Activated naive CD8-positive, alpha-beta T cell treated with anti-CD3 and anti-CD28 coated beads, Interleukin-2, amount 10 ng/mL, durations not matched to agents 7 days and 5 days (primary cell): ENCODE results near the gene TMEM129. TPM values are rescaled to one million over a fixed set of nuclear protein-coding genes. Genes with fewer than 3 reads are reported as not detected.

ENCODE experiments used
- ATAC-seq: fragments of 150-1000 bp; cut with Tn5 transposase; one replicate; pipeline ENCODE4 v1.10.0; 2021; ENCODE audit warnings: low read depth, moderate library complexity
- POLR2A ChIA-PET: fragments of 350-600 bp; sonication (Branson Sonifier 250); formaldehyde crosslinking; loops from one replicate; lab custom pipeline; 2021; ENCODE audit warnings: antibody characterized with exemption; lab: Charles Lee
- DNase-seq: peaks from one replicate; pipeline ENCODE4 v3.0.0; 2021
- H3K27ac Mint-ChIP-seq: one replicate; pipeline ENCODE4 v1.8.0; 2022; ENCODE audit warnings: mild to moderate bottlenecking, mixed read lengths
- H3K27me3 Mint-ChIP-seq: one replicate; pipeline ENCODE4 v1.8.0; 2022; ENCODE audit warnings: mild to moderate bottlenecking, moderate library complexity, mixed read lengths
- H3K36me3 Mint-ChIP-seq: one replicate; pipeline ENCODE4 v1.8.0; 2021; ENCODE audit warnings: mild to moderate bottlenecking, mixed read lengths
- H3K4me1 Mint-ChIP-seq: one replicate; pipeline ENCODE4 v1.8.0; 2021; ENCODE audit warnings: mixed read lengths
- H3K4me3 Mint-ChIP-seq: one replicate; pipeline ENCODE4 v1.8.0; 2022; ENCODE audit warnings: mild to moderate bottlenecking, moderate library complexity, mixed read lengths
- H3K9me3 Mint-ChIP-seq: one replicate; pipeline ENCODE4 v1.8.0; 2021; ENCODE audit warnings: mixed read lengths
- total RNA-seq, 2 experiments: library from RNA; stranded (reverse); gene quantifications; one replicate each; pipeline ENCODE4 v1.2.3, GENCODE V29; 2021

TMEM129 gene
- total RNA-seq, 2 experiments from 2014 or later, result 27.5 to 27.6 TPM

DNA sequence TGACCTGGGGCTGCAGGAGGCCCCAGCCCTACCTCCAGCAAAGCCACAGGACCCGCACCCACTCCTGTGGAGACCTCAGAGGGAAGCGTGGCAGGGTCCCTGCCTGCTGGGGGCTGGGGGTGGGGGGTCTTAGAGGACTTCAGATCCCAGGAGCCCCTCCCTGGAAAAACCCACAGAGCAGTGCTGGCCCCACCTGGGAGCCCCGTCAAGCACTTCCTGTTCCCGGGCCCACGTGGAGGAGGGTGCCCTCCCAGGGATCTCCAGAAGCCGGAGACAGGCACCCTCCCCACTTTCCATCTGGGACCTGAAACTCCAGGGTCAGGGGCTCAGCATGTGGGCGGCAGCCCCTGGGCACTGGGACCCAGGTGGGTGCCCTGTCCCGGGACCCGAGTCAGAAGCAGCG lies 32.2 kb upstream of the TMEM129 start:
- Mint-ChIP-seq H3K36me3 (no peaks in the 10 kb centered on the region), H3K27ac (peak overlapping the region; percentile 60), H3K4me3 (no peak overlapping the region), H3K4me1 (peaks cover 2% of the 10 kb centered on the region), H3K9me3 (no peaks in the 10 kb centered on the region), H3K27me3 (no peaks in the 10 kb centered on the region)
- POLR2A ChIA-PET, result no interaction called here
- DNase-seq (no peak), ATAC-seq (no peak)

DNA sequence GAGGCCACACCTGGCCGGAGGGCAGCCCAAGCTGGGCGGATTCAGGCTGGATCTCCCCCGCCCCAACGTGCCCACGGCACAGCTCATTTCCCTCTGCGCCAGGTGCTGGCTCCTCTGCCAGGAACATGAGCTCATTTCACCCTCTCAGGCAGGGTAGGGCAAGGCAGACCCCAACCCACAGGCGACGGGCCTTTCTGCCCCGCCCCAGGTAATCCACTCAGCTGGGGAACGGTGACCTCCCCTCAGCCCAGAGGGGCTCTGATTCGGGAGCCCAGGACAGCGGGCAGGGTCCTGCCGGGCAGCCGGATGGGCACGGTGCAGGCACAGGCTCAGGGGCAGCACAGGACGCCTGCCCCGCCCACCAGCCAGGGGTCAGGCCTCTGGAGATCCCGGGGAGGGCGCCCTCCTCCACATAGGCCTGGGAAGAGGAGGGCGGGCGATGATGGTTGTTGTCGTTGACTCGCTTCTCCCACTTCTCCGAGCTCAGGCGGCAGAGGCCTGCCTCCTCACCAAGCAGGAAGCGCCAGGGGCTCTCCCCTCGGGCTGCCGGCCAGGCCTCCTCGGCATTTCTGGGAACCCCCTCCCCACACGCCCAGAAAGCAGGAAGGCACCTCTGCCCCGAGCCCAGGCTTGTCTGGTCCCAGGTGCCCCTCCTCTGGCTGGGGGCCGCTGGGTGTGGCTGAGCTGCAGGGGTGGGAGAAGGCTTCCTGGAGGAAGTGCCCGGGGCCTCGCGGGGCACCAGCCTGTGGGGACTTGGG lies 31.3 kb upstream of the TMEM129 start:
- Mint-ChIP-seq H3K27ac (peak overlapping the region; percentile 60), H3K4me3 (no peak overlapping the region), H3K9me3 (no peaks in the 10 kb centered on the region), H3K27me3 (no peaks in the 10 kb centered on the region), H3K36me3 (no peaks in the 10 kb centered on the region), H3K4me1 (peaks cover 2% of the 10 kb centered on the region)
- POLR2A ChIA-PET, result interaction anchor here (1.0 kb wide), 1 partner anchor 52 kb away, joined by 3 read pairs; no protein-coding TSS in a partner anchor
- ATAC-seq, result peak; percentile 28
- peak; percentile 59 for DNase-seq

DNA sequence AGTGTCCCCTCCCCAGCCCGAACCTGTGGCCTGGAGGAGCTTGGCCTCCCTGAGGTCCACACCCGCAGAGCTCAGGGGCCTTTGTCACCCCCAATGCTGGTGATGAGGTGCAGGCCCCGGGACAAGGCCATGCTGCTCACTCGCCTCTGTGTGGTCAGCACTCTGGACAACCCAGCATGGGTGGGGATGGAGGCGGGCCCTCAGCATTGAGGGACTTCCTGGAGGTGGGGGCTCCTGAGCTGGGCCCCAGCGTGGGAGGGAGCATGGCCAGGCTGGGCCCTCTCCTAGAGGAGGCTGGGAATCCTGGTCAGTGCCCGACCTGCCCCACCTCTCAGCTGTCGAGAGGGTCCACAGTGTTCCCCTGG lies 30.8 kb upstream of the TMEM129 start:
- Mint-ChIP-seq H3K4me3 (no peak overlapping the region), H3K27me3 (no peaks in the 10 kb centered on the region), H3K4me1 (peaks cover 2% of the 10 kb centered on the region), H3K36me3 (no peaks in the 10 kb centered on the region), H3K27ac (no peak overlapping the region), H3K9me3 (no peaks in the 10 kb centered on the region)
- no peak for DNase-seq
- POLR2A ChIA-PET, result interaction anchor here (1.0 kb wide), 1 partner anchor 52 kb away, joined by 3 read pairs; no protein-coding TSS in a partner anchor
- ATAC-seq, result no peak

DNA sequence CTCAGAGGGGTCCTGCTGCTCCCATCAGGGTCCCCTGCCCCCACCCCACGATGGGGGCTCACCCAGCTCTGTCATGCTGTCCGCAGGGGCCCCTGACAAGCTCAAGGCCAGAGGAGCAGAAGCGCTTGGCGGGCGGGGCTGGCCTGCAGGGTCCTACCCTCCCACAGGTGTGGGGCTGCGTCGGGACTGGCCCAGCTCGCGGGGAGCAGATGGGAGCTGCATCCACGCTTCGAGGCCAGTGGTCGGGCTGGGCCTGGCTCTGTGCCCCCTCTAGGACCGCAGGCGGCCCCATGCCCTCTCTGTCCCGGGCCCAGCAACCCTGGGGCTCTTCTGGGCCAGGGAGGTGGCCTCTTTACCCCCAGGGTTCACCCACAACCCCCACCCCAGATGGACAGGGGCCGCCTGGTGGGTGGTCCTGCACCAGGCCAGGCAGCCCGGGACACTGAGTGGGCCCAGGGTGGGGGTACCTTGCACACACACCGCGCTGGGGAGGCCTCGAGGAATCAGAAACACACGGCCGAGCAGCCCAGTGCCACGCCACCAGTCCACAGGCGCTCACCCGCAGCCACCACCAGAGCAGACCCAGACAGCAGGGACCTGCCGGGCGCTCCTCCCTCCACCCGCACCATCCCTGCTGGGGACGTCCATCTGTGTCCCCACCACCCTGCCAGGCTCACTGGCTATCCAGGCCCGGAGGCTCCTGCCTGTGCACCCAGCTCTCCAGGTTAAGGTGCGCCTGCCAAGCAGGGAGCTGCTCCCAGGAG lies 30.2 kb upstream of the TMEM129 start:
- H3K9me3 Mint-ChIP-seq, result no peaks in the 10 kb centered on the region
- no peaks in the 10 kb centered on the region for H3K27me3 Mint-ChIP-seq
- no peak overlapping the region for H3K27ac Mint-ChIP-seq
- no peak overlapping the region for H3K4me3 Mint-ChIP-seq
- H3K4me1 Mint-ChIP-seq, result peaks cover 2% of the 10 kb centered on the region
- H3K36me3 Mint-ChIP-seq, result no peaks in the 10 kb centered on the region
- POLR2A ChIA-PET, result interaction anchor here (1.0 kb wide), 1 partner anchor 53 kb away, joined by 3 read pairs; no protein-coding TSS in a partner anchor
- no peak for ATAC-seq
- DNase-seq, result no peak

DNA sequence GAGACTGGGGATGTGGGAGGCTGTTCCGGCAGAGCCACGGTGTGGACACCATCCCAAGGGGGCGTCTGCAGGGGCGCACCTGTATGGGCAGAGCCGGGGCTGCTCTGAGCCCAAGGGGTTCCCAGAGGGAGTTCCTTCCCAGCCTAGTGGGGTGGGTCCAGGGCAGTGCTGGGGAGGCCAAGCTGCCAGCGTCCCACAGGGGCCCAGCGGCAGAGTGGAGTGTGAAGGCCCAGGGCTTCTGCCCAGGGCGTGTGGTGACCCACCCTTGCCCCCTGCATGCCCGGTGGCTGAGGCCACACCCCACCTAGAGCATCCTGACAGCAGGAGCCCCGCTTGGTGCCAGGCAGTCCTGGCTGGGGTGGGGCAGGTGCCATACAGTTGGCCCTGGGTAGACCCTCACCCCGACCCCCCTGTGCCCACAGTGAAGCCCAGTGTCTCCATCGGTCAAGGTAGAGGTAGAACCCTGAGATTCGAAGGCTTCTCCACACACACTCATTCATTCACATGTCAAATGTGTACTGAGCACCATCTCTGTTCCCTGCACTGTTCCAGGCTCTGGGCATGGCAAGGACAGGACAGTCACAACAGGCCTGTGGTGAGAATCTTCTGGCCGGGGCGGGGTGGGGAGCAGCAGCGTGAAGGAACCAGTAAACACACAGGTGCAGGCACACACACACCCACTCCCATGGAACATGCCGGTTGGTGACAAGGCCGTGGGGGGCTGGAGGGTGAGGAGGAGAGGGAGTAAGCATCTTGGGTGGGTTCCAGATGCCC lies 29.4 kb upstream of the TMEM129 start:
- H3K4me3 Mint-ChIP-seq, result no peak overlapping the region
- no peaks in the 10 kb centered on the region for H3K36me3 Mint-ChIP-seq

DNA sequence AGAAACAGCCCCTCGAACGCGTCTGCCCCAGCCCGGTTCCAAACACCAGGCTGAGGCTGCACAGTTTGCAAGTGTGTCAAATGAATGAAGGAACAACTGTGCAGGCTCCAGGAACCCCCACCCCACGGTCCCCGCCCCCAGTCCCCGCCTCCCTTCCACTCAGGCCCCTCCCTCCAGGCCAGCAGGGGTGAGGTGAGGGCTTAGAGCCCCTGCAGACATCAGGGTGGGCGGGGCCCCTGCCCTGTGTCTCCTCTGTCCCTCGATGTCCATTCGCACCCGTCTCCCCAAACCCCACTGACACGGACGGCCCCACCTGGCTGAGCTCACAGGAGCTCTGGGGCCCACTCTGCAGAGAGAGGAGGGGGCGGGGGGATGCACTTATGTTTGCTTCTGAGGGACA lies 28.7 kb upstream of the TMEM129 start:
- no peak overlapping the region for H3K4me3 Mint-ChIP-seq
- H3K36me3 Mint-ChIP-seq, result peaks cover 2% of the 10 kb centered on the region
- peaks cover 2% of the 10 kb centered on the region for H3K4me1 Mint-ChIP-seq
- no peak overlapping the region for H3K27ac Mint-ChIP-seq
- POLR2A ChIA-PET, result no interaction called here
- DNase-seq (no peak), ATAC-seq (no peak)
- H3K27me3 Mint-ChIP-seq, result no peaks in the 10 kb centered on the region
- H3K9me3 Mint-ChIP-seq, result no peaks in the 10 kb centered on the region

More for the DNA sequence above, 29.4 kb upstream of the TMEM129 start:
- POLR2A ChIA-PET, result no interaction called here
- no peak for DNase-seq
- Mint-ChIP-seq H3K27ac (no peak overlapping the region), H3K9me3 (no peaks in the 10 kb centered on the region), H3K27me3 (no peaks in the 10 kb centered on the region), H3K4me1 (peaks cover 2% of the 10 kb centered on the region)
- ATAC-seq, result no peak

DNA sequence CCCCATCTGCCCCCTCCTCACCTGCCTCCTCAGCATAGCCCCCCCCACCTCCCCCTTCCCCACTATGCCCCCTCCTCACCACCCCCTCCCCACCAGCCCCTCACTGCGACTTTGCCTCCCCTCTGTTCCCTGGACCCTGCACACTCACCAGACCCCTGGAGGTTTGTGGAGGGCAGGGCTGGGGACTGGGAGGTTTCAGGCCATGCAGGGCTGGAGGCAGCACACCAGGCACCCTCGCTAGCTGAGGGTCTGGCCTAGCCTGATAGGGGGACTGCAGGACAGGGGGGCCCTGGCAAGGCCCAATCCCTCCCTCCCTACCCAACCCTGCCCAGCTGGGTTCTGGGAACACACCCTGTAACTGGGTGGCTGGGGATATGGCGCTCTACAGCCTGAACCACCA lies 28.2 kb upstream of the TMEM129 start:
- DNase-seq, result no peak
- no peak overlapping the region for H3K4me3 Mint-ChIP-seq
- peaks cover 4% of the 10 kb centered on the region for H3K36me3 Mint-ChIP-seq
- H3K4me1 Mint-ChIP-seq, result peaks cover 2% of the 10 kb centered on the region
- POLR2A ChIA-PET, result no interaction called here
- H3K9me3 Mint-ChIP-seq, result no peaks in the 10 kb centered on the region
- no peak overlapping the region for H3K27ac Mint-ChIP-seq
- no peak for ATAC-seq
- H3K27me3 Mint-ChIP-seq, result no peaks in the 10 kb centered on the region

DNA sequence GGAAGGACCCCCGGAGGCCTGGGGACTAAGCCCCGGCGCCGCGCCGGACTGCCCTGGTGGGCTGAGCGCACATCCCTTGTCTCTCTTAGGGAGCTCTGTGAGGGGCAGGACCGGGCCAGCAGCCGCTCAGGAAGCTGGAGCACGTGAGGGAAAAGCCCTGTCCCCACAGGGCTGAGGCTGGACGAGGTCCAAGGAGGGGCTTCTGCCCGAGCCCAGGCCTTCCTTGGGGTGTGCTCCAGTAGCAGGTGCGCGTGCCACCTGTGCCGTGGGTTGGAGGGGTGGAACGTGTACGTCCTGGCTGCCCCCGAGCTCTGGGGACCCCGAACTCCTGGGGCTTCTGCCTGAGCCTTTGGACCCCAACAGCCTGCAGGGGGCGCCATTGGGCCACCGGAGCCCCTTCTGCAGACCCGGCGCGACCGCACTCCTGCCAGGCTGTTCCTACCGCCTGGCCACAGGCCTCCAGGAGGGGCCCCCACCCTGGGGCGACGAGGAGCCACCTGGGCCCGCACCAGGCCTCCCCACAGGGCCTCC lies 27.4 kb upstream of the TMEM129 start:
- H3K9me3 Mint-ChIP-seq, result no peaks in the 10 kb centered on the region
- POLR2A ChIA-PET, result no interaction called here
- H3K4me1 Mint-ChIP-seq, result peaks cover 2% of the 10 kb centered on the region
- DNase-seq (peak; percentile 93), ATAC-seq (peak; percentile 48)
- no peak overlapping the region for H3K27ac Mint-ChIP-seq
- H3K36me3 Mint-ChIP-seq, result peaks cover 13% of the 10 kb centered on the region
- H3K4me3 Mint-ChIP-seq, result no peak overlapping the region
- H3K27me3 Mint-ChIP-seq, result no peaks in the 10 kb centered on the region

DNA sequence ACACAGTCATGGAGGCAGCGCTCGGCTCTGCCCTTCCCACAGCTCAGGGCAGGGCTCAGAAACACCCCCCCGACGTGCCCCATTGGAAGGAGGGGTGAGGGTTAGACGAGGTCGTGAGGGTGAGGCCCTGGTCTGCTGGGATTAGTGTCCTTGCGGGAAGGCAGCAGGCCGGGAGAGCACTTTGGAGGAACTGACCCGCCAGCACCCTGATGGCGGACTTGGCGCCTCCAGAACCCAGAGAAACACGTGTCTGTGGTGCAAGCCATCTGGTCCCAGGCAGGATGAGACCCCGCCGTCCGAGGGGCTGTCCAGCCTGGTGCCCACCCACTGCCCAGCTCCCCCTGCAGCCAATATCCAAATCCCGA lies 26.5 kb upstream of the TMEM129 start:
- H3K4me1 Mint-ChIP-seq, result no peaks in the 10 kb centered on the region
- no peak for DNase-seq
- H3K27me3 Mint-ChIP-seq, result no peaks in the 10 kb centered on the region
- no peak overlapping the region for H3K27ac Mint-ChIP-seq
- POLR2A ChIA-PET, result interaction anchor here (2.7 kb wide), 1 partner anchor 62 kb away, joined by 7 read pairs; no protein-coding TSS in a partner anchor
- no peak overlapping the region for H3K4me3 Mint-ChIP-seq
- H3K9me3 Mint-ChIP-seq, result no peaks in the 10 kb centered on the region
- no peak for ATAC-seq
- peaks cover 15% of the 10 kb centered on the region for H3K36me3 Mint-ChIP-seq

DNA sequence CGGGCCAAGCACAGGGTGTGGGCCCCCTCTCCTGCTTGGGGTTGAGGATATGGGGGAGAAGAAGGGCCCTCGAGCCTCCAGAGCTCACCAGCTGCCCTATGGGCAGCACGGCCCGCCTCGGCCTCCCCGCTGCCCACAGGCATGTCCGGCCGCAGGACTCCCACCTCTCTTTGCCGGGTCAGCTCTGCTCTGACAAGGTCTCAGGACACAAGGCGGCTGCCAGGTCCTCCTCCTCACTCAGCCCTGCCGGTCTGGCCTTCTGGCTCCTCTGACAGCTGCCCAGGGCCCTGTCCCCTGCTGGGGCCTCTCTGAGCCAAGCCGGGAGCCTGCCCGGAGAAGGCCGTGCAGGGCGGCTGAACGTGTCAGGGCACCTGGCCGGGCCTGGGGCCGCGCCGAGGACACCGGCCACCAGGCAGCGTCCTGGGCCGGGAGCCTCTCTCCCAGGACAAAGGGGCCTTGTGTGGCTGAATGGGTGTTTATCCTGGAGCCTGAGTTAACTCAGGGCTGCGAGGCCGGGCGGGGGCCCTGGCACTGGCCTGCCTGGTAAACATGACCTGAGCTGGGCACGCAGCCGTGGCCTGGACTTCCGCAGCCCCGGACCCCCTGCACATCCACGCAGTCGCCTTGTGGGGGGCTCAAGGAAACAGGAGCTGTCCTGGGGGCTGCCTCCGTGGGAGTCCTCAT lies 25.9 kb upstream of the TMEM129 start:
- peaks cover 15% of the 10 kb centered on the region for H3K36me3 Mint-ChIP-seq
- H3K4me3 Mint-ChIP-seq, result no peak overlapping the region
- H3K27ac Mint-ChIP-seq, result no peak overlapping the region
- no peaks in the 10 kb centered on the region for H3K9me3 Mint-ChIP-seq
- DNase-seq (no peak), ATAC-seq (no peak)
- no peaks in the 10 kb centered on the region for H3K4me1 Mint-ChIP-seq
- POLR2A ChIA-PET, result interaction anchor here (2.7 kb wide), 1 partner anchor 62 kb away, joined by 7 read pairs; no protein-coding TSS in a partner anchor
- no peaks in the 10 kb centered on the region for H3K27me3 Mint-ChIP-seq

DNA sequence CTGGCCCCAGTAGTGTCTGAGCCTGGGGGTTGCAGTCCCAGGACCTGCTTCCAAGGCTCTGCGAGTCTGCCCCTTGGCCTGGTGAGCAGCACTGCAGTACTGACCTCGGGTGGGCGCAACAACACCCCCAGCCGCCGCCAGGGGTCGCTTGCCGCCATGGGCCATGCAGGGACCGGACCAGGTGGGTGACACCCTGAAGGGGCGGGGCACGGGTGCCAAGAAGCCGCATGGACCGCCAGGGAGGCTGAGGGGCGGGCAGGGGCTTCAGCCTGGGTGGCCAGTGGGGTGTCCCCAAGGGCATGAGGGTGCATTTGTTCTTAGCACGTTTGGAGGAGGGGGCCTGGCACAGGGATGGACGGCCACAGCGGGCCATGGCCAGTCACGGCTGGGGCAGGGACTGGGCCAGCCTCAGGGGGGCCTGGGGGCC lies 25.2 kb upstream of the TMEM129 start:
- DNase-seq, result peak; percentile 88
- Mint-ChIP-seq H3K27ac (no peak overlapping the region), H3K27me3 (no peaks in the 10 kb centered on the region), H3K9me3 (no peaks in the 10 kb centered on the region), H3K4me3 (no peak overlapping the region), H3K4me1 (no peaks in the 10 kb centered on the region), H3K36me3 (peaks cover 21% of the 10 kb centered on the region)
- POLR2A ChIA-PET, result interaction anchor here (2.7 kb wide), 1 partner anchor 63 kb away, joined by 7 read pairs; no protein-coding TSS in a partner anchor
- peak; percentile 68 for ATAC-seq

DNA sequence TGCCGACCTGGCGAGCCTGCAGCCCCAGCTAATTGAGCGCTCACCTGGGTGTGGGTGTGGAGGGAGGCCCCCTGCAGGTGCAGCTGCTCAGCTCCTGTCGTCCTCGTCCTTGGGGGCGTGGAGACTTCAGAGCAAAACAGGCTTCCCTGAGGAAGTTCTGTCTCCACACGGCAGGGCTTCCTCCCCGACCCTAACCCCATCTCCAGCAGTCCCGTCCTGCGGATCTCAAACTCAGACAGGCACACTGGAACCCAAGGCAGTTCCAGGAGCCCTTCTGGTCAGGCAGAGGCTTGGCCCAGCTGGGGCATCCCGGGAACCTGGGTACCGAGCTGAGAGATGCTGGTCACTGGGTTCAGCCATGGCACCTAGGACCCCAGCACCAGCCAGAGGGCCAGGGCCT lies 24.6 kb upstream of the TMEM129 start:
- POLR2A ChIA-PET, result interaction anchor here (0.6 to 2.7 kb wide), 4 partner anchors 11 to 64 kb away, joined by 3 to 7 read pairs (median 4); no protein-coding TSS in a partner anchor
- Mint-ChIP-seq H3K27me3 (no peaks in the 10 kb centered on the region), H3K36me3 (peaks cover 24% of the 10 kb centered on the region), H3K4me1 (no peaks in the 10 kb centered on the region), H3K27ac (no peak overlapping the region), H3K4me3 (no peak overlapping the region), H3K9me3 (no peaks in the 10 kb centered on the region)
- ATAC-seq (no peak), DNase-seq (no peak)
